HL-60/S4 (cell line): ENCODE data around the gene TTC28.

Experiments
- in situ Hi-C: fragments of 300-500 bp; cut with MboI; formaldehyde crosslinking; loops from 2 replicates; pipeline ENCODE4 v1.14.3; 2022; ENCODE audit warnings: low sequenced_read_pairs

TTC28 gene

GRCh38 chr22:28299309-28299708 lies 380.3 kb downstream of the TTC28 start:
- in situ Hi-C loops, result no loop called here

GRCh38 chr22:28297504-28297903 lies 382.1 kb downstream of the TTC28 start:
- in situ Hi-C loops, result no loop called here

GRCh38 chr22:28296452-28296851 lies 383.2 kb downstream of the TTC28 start:
- in situ Hi-C loops, result no loop called here

- in situ Hi-C loops, result no loop called here
Measured at GRCh38 chr22:28283068-28283654, 396.5 kb downstream of the TTC28 start.

GRCh38 chr22:28282405-28283067 lies 397.1 kb downstream of the TTC28 start:
- in situ Hi-C loops, result no loop called here

GRCh38 chr22:28279888-28280287 lies 399.8 kb downstream of the TTC28 start:
- in situ Hi-C loops, result no loop called here

- in situ Hi-C loops, result no loop called here
Measured at GRCh38 chr22:28269277-28269676, 410.4 kb downstream of the TTC28 start.

GRCh38 chr22:28268850-28269249 lies 410.8 kb downstream of the TTC28 start:
- in situ Hi-C loops, result no loop called here

GRCh38 chr22:28268171-28268570 lies 411.5 kb downstream of the TTC28 start:
- in situ Hi-C loops, result no loop called here

GRCh38 chr22:28260619-28261018 lies 419.0 kb downstream of the TTC28 start:
- in situ Hi-C loops, result no loop called here

- in situ Hi-C loops, result no loop called here
Measured at GRCh38 chr22:28259774-28260312, 419.8 kb downstream of the TTC28 start.

- in situ Hi-C loops, result no loop called here
Measured at GRCh38 chr22:28254396-28254795, 425.2 kb downstream of the TTC28 start.

GRCh38 chr22:28252539-28252938 lies 427.1 kb downstream of the TTC28 start:
- in situ Hi-C loops, result no loop called here

GRCh38 chr22:28250036-28250695 lies 429.5 kb downstream of the TTC28 start:
- in situ Hi-C loops, result no loop called here

- in situ Hi-C loops, result no loop called here
Measured at GRCh38 chr22:28249402-28249801, 430.2 kb downstream of the TTC28 start.

GRCh38 chr22:28247667-28248363 lies 431.8 kb downstream of the TTC28 start:
- in situ Hi-C loops, result no loop called here

GRCh38 chr22:28247136-28247535 lies 432.5 kb downstream of the TTC28 start:
- in situ Hi-C loops, result no loop called here

- in situ Hi-C loops, result no loop called here
Measured at GRCh38 chr22:28246397-28246796, 433.2 kb downstream of the TTC28 start.

GRCh38 chr22:28245579-28246224 lies 433.9 kb downstream of the TTC28 start:
- in situ Hi-C loops, result no loop called here

- in situ Hi-C loops, result no loop called here
Measured at GRCh38 chr22:28244757-28245156, 434.9 kb downstream of the TTC28 start.

GRCh38 chr22:28243539-28243938 lies 436.1 kb downstream of the TTC28 start:
- in situ Hi-C loops, result no loop called here
